OCI-LY1 (cell line): Measurements from ENCODE around the gene ABLIM1.

Experiments used
- EZH2 ChIP-seq: fragments of 200-600 bp; sonication (generic), shearing (Covaris generic); IDR thresholded peaks from 2 replicates; pipeline ENCODE4 v1.8.0; 2017; ENCODE audit warnings: borderline replicate concordance, mixed run types, mild to moderate bottlenecking, antibody characterized with exemption, low read length, moderate library complexity, mixed read lengths
- TF ChIP-seq, protein P1 (sequence below): fragments of 200-600 bp; sonication (generic), shearing (Covaris generic); IDR thresholded peaks from 2 replicates; pipeline ENCODE4 v1.5.1; 2017; ENCODE audit warnings: mild to moderate bottlenecking, antibody characterized with exemption, low read length, moderate library complexity, mixed read lengths

DNA sequence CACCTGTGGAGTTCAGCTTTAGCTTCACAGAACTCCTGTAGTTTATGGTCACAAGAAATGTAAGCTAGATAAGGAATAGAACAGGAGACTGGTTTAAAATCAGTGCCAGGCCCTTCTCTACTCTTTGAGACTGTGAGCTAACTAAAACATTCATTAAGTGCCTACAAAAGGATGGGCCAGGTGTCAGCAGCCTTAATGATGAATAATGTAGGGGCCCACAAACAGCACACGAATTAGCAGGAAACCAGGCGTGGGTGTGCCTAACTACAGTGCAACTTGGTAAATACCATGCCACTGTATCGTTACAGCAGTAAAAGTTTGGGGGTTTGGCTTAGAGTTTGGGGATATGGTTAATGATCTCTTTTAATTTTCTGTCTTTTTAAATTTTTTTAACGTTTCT, 6.1 kb upstream of the ABLIM1 start:
- TF ChIP-seq EZH2, result no peak
- TF ChIP-seq, protein P1, sequence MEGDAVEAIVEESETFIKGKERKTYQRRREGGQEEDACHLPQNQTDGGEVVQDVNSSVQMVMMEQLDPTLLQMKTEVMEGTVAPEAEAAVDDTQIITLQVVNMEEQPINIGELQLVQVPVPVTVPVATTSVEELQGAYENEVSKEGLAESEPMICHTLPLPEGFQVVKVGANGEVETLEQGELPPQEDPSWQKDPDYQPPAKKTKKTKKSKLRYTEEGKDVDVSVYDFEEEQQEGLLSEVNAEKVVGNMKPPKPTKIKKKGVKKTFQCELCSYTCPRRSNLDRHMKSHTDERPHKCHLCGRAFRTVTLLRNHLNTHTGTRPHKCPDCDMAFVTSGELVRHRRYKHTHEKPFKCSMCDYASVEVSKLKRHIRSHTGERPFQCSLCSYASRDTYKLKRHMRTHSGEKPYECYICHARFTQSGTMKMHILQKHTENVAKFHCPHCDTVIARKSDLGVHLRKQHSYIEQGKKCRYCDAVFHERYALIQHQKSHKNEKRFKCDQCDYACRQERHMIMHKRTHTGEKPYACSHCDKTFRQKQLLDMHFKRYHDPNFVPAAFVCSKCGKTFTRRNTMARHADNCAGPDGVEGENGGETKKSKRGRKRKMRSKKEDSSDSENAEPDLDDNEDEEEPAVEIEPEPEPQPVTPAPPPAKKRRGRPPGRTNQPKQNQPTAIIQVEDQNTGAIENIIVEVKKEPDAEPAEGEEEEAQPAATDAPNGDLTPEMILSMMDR, result no peak
